HepG2 (cell line): ENCODE measurements around the gene PLP1.

Experiments
- CBFB ChIP-seq: sonication (generic); formaldehyde crosslinking; IDR thresholded peaks from 2 replicates; pipeline ENCODE4 v1.4.0; 2020; ENCODE audit warnings: missing genetic modification reagents
- CBX2 ChIP-seq, 2 experiments: fragments of 200-600 bp in 1 of 2; sonication (generic); formaldehyde crosslinking in 1 of 2; IDR thresholded peaks; 2 replicates each; pipeline versions ENCODE4 v1.7.0 to v1.8.1; 2018 to 2022; ENCODE audit warnings: low read depth in 2 of 2, low read length in 1 of 2, mild to moderate bottlenecking in 1 of 2, missing genetic modification reagents in 1 of 2

- TF ChIP-seq CBFB (no peak), CBX2 (IDR thresholded peaks at IDR 0.05; ENCODE audit: low read depth, low read length) (no peak), CBX2 (CRISPR knock-in tag; IDR thresholded peaks at IDR 0.05; ENCODE audit: low read depth) (no peak)
Observed at GRCh38 chrX:103739421-103739820, 37.2 kb upstream of the PLP1 start.
